ENCODE results near the gene CYP8B1. TPM values are rescaled to one million over a fixed set of nuclear protein-coding genes. Genes with fewer than 3 reads are reported as not detected.

CYP8B1 gene
- total and polyA plus RNA-seq, 2 of the 8 experiments (the other 6 are each of a cell fraction or from before 2014, with no cell fraction given): not detected

DNA sequence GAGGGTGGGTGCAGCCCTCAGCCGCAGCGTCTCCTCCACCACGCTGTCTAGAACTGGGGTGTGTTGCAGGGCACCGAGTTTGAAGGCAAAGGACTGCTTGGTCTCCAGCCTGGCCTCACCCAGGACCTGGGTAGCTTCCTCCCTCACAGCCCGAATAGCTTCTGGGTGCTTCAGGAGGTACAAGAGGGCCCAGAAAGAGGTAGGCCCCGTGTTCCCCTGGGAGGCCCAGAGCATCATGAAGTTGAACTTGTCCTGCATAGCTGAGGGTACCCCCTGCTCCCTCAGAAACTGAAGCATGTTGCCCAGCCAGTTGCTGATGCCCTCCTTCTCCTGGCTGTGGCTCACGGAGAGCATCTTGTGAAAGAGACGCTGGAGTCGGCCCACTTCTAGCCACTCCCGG lies 930 bp downstream of the CYP8B1 start:
- no peak overlapping the region for H4K5ac ChIP-seq (ENCODE audit: insufficient read length, low read depth, low read length)
- H3K36me3 ChIP-seq (ENCODE audit: control insufficient read depth in 2 of 4, insufficient read depth in 4 of 4, low read length in 3 of 4): no peaks in the 10 kb centered on the region
- no peaks in the 10 kb centered on the region for H3K9me3 ChIP-seq (ENCODE audit: insufficient read depth in 2 of 2, low read depth in 1 of 2, low read length in 1 of 2)
- H3K4me3 ChIP-seq (ENCODE audit: extremely low read depth in 1 of 4, insufficient read depth in 2 of 4, low read depth in 3 of 4, low read length in 4 of 4): no peak overlapping the region
- ChIA-PET POLR2A (ENCODE audit: partially characterized antibody) (no interaction called here), CTCF (ENCODE audit: partially characterized antibody) (interaction anchor here (1.6 kb wide), 1 partner anchor 23 kb away, joined by 5 read pairs; no protein-coding TSS in a partner anchor)
- no peak for TF ChIP-seq SP4 (IDR thresholded peaks at IDR 0.05; ENCODE audit: low read length)
- TF ChIP-seq BCL11A (IDR thresholded peaks at IDR 0.05; ENCODE audit: low read depth in 2 of 2, low read length in 2 of 2): no peak
- no peak for TF ChIP-seq JUND (IDR thresholded peaks at IDR 0.05; ENCODE audit: low read length)
- TF ChIP-seq, protein P1, sequence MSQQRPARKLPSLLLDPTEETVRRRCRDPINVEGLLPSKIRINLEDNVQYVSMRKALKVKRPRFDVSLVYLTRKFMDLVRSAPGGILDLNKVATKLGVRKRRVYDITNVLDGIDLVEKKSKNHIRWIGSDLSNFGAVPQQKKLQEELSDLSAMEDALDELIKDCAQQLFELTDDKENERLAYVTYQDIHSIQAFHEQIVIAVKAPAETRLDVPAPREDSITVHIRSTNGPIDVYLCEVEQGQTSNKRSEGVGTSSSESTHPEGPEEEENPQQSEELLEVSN (IDR thresholded peaks at IDR 0.05): no peak
- TF ChIP-seq SIX5 (IDR thresholded peaks at IDR 0.05; ENCODE audit: low read depth, low read length): no peak
- no peak for TF ChIP-seq NANOG (IDR thresholded peaks at IDR 0.05; ENCODE audit: insufficient read depth, low read depth, low read length, poor library complexity, severe bottlenecking)
- TF ChIP-seq TCF12 (IDR thresholded peaks at IDR 0.05; ENCODE audit: low read depth, low read length): no peak
- TF ChIP-seq, protein P2, sequence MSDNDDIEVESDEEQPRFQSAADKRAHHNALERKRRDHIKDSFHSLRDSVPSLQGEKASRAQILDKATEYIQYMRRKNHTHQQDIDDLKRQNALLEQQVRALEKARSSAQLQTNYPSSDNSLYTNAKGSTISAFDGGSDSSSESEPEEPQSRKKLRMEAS (IDR thresholded peaks at IDR 0.05): no peak
- no peak for TF ChIP-seq KDM5A (IDR thresholded peaks at IDR 0.05; ENCODE audit: low read length)
- TF ChIP-seq SIN3A (conservative IDR thresholded peaks at IDR 0.05 in 1 of 2, IDR thresholded peaks at IDR 0.05 in 1 of 2; ENCODE audit: low read depth in 1 of 2, low read length in 2 of 2): no peak
- TF ChIP-seq SUZ12 (IDR thresholded peaks at IDR 0.05; ENCODE audit: low read length): no peak
- TF ChIP-seq SP1 (IDR thresholded peaks at IDR 0.05; ENCODE audit: low read depth, low read length): no peak
- no peak overlapping the region for H2AFZ ChIP-seq (ENCODE audit: low read length)
- no peak overlapping the region for H3K56ac ChIP-seq (replicated peaks; ENCODE audit: insufficient read length, low read depth, low read length)
- no peaks in the 10 kb centered on the region for H3K79me1 ChIP-seq (ENCODE audit: low read depth, low read length)
- no peak overlapping the region for H3K23ac ChIP-seq (ENCODE audit: insufficient read length)
- H4K91ac ChIP-seq (replicated peaks; ENCODE audit: insufficient read length, low read length): no peak overlapping the region
- H3K79me2 ChIP-seq (ENCODE audit: control insufficient read depth in 1 of 2, insufficient read depth in 2 of 2, low read length in 2 of 2): no peaks in the 10 kb centered on the region
- no peak overlapping the region for H3K9ac ChIP-seq (replicated peaks in 1 of 4; ENCODE audit: extremely low read depth in 1 of 4, low read depth in 3 of 4, low read length in 3 of 4)
- no peak overlapping the region for H2BK120ac ChIP-seq (replicated peaks; ENCODE audit: low read depth, low read length)
- H3K23me2 ChIP-seq (ENCODE audit: low read depth, low read length): no peaks in the 10 kb centered on the region; the same call in 1 of the 2 replicates
- H3K27me3 ChIP-seq (replicated peaks in 1 of 4; ENCODE audit: control insufficient read depth in 3 of 4, extremely low read depth in 1 of 4, insufficient read depth in 3 of 4, low read length in 3 of 4): peaks cover 0 to 2% (median under 1%) of the 10 kb centered on the region in 4 experiments; a peak in 2 of 7 replicates
- H4K20me1 ChIP-seq (replicated peaks in 1 of 2; ENCODE audit: control insufficient read depth in 1 of 2, insufficient read depth in 2 of 2, low read length in 2 of 2): no peaks in the 10 kb centered on the region
- H3K4me2 ChIP-seq (ENCODE audit: insufficient read depth in 1 of 2, low read depth in 2 of 2, low read length in 2 of 2): no peak overlapping the region
- no peak overlapping the region for H3K27ac ChIP-seq (ENCODE audit: low read depth, low read length)
- no peak overlapping the region for H2BK20ac ChIP-seq (ENCODE audit: low read length)
- no peak overlapping the region for H2AK5ac ChIP-seq (ENCODE audit: low read depth, low read length)
- H3K14ac ChIP-seq (ENCODE audit: insufficient read length): no peak overlapping the region
- no peak overlapping the region for H2BK15ac ChIP-seq (ENCODE audit: low read length)
- FAIRE-seq: no peak
- no peak overlapping the region for H2BK12ac ChIP-seq (ENCODE audit: low read depth, low read length)
- no peak overlapping the region for H2BK5ac ChIP-seq (ENCODE audit: low read depth, low read length)
- no peaks in the 10 kb centered on the region for H3K4me1 ChIP-seq (replicated peaks in 1 of 4; ENCODE audit: control insufficient read depth in 3 of 4, insufficient read depth in 4 of 4, low read length in 3 of 4)
- no peak for DNase-seq (ENCODE audit: low read depth in 1 of 2, low spot score in 2 of 2)
- H3K18ac ChIP-seq (ENCODE audit: extremely low read depth, low read length): no peak overlapping the region
- 88% methylated on average over 10 of the region's 10 CpGs; no CpG with 5 or more reads in 1 of the 2 experiments for WGBS, 2 experiments (ENCODE audit: extremely low coverage in 1 of 2, insufficient coverage in 1 of 2, insufficient read length in 1 of 2, insufficient replicate concordance in 2 of 2, low coverage in 1 of 2, low lambda C conversion rate in 2 of 2, missing lambda C conversion rate in 1 of 2)
- no peak overlapping the region for H3K4ac ChIP-seq (replicated peaks; ENCODE audit: insufficient read length, low read depth, low read length)
- H4K8ac ChIP-seq (ENCODE audit: extremely low read depth, insufficient read depth, low read length): no peak overlapping the region

All from H1 (cell line).